NCI-H1436 treated with DMSO at 0.1 percent for 48 hours (cell line): ENCODE measurements around the gene CAPZA1.
A peak's percentile ranks its signal among the peaks of the same experiment; 100 is the strongest.

ENCODE experiments used
- DNase-seq: peaks from one replicate; lab custom pipeline; 2025; lab: John Stamatoyannopoulos, UW

The CAPZA1 gene

GRCh38 chr1:112677501-112677900 lies 57.9 kb downstream of the CAPZA1 start:
- no peak for DNase-seq

GRCh38 chr1:112678605-112679004 lies 59.0 kb downstream of the CAPZA1 start:
- no peak for DNase-seq

GRCh38 chr1:112685913-112686312 lies 66.3 kb downstream of the CAPZA1 start:
- no peak for DNase-seq

GRCh38 chr1:112686417-112686816 lies 66.8 kb downstream of the CAPZA1 start:
- no peak for DNase-seq

- DNase-seq, result no peak
These were observed 67.2 kb downstream of the CAPZA1 start for GRCh38 chr1:112686835-112687234.

- no peak for DNase-seq
These were observed 67.7 kb downstream of the CAPZA1 start for GRCh38 chr1:112687361-112687760.

- no peak for DNase-seq
These were observed 68.3 kb downstream of the CAPZA1 start for GRCh38 chr1:112687785-112688496.

GRCh38 chr1:112688781-112689193 lies 69.2 kb downstream of the CAPZA1 start:
- no peak for DNase-seq

GRCh38 chr1:112689196-112689841 lies 69.7 kb downstream of the CAPZA1 start:
- no peak for DNase-seq

GRCh38 chr1:112689842-112690237 lies 70.2 kb downstream of the CAPZA1 start:
- DNase-seq, result no peak

GRCh38 chr1:112692681-112693080 lies 73.0 kb downstream of the CAPZA1 start:
- DNase-seq, result no peak

- no peak for DNase-seq
These were observed 74.2 kb downstream of the CAPZA1 start for GRCh38 chr1:112693821-112694220.

- no peak for DNase-seq
These were observed 74.8 kb downstream of the CAPZA1 start for GRCh38 chr1:112694363-112694929.

- DNase-seq, result no peak
These were observed 75.6 kb downstream of the CAPZA1 start for GRCh38 chr1:112695276-112695675.

- no peak for DNase-seq
These were observed 77.1 kb downstream of the CAPZA1 start for GRCh38 chr1:112696578-112697314.

- DNase-seq, result no peak
These were observed 78.2 kb downstream of the CAPZA1 start for GRCh38 chr1:112697781-112698201.

- DNase-seq, result no peak
These were observed 79.0 kb downstream of the CAPZA1 start for GRCh38 chr1:112698366-112699310.

GRCh38 chr1:112699425-112700144 lies 80.0 kb downstream of the CAPZA1 start:
- DNase-seq, result no peak

- DNase-seq, result peak; percentile 28
These were observed 80.9 kb downstream of the CAPZA1 start for GRCh38 chr1:112700290-112701226.
